Endothelial cell of umbilical vein (primary cell): ENCODE results near the gene NUP35. TPM values are rescaled to one million over a fixed set of nuclear protein-coding genes. Genes with fewer than 3 reads are reported as not detected.

ENCODE experiments used
- BruUV-seq: library from RNA; stranded (reverse); fragments of 400-500 nt; replicated peaks from 2 replicates; lab custom pipeline; 2021; lab: Mats Ljungman, UMichigan
- CTCF ChIA-PET: fragments of 300-600, 350-600 bp; sonication (Branson Sonifier 250); formaldehyde crosslinking; loops from one replicate; lab custom pipeline; 2021; ENCODE audit warnings: antibody characterized with exemption, inconsistent platforms; lab: Charles Lee
- POLR2A ChIA-PET: fragments of 300-600, 350-600 bp; sonication (Branson Sonifier 250); formaldehyde crosslinking; loops from one replicate; lab custom pipeline; 2021; ENCODE audit warnings: antibody characterized with exemption, inconsistent platforms; lab: Charles Lee
- DNase-seq: peaks from one replicate; pipeline ENCODE4 v3.0.0-alpha.2; 2011; ENCODE audit warnings: low read depth, low spot score
- FAIRE-seq: peaks from 2 replicates; lab custom pipeline; 2011; peaks lifted over from hg19 to GRCh38; lab: Jason Lieb, UNC
- H2AFZ ChIP-seq: 2 replicates; pipeline ENCODE4 v1.6.0; 2012; ENCODE audit warnings: low read depth, low read length, control low read depth, inconsistent platforms
- H3K27ac ChIP-seq: 2 replicates; pipeline ENCODE4 v1.5.1; 2011; ENCODE audit warnings: low read depth, mild to moderate bottlenecking, control low read depth, low read length, moderate library complexity; ENCODE audit not compliant: insufficient read depth
- H3K27me3 ChIP-seq, 2 experiments: 2 replicates each; pipeline versions ENCODE4 v1.6.0 to v1.6.1; 2011; ENCODE audit warnings: low read length in 2 of 2, mixed read lengths in 1 of 2; ENCODE audit not compliant: control insufficient read depth in 2 of 2, insufficient read depth in 2 of 2
- H3K36me3 ChIP-seq, 2 experiments: 2 replicates in 1 of 2; 3 replicates in 1 of 2; pipeline ENCODE4 v1.5.1; 2011; ENCODE audit warnings: low read length in 2 of 2, mild to moderate bottlenecking in 1 of 2, moderate library complexity in 1 of 2; ENCODE audit not compliant: control insufficient read depth in 2 of 2, insufficient read depth in 2 of 2; ENCODE audit errors: extremely low read depth in 1 of 2
- H3K4me1 ChIP-seq: 3 replicates; pipeline ENCODE4 v1.5.1; 2011; ENCODE audit warnings: mild to moderate bottlenecking, low read length; ENCODE audit not compliant: control insufficient read depth, insufficient read depth; ENCODE audit errors: extremely low read depth
- H3K4me2 ChIP-seq: 2 replicates; pipeline ENCODE4 v1.6.1; 2011; ENCODE audit warnings: low read length, control low read depth, mixed read lengths; ENCODE audit not compliant: insufficient read depth
- H3K4me3 ChIP-seq, 3 experiments: fragments of 200-600 bp in 1 of 3; sonication (generic), shearing (Covaris generic) in 1 of 3; replicated peaks in 1 of 3; 2 replicates each; pipeline ENCODE4 v1.5.1; 2011 to 2016; ENCODE audit warnings: control low read depth in 3 of 3, low read length in 3 of 3, mild to moderate bottlenecking in 2 of 3, inconsistent platforms in 1 of 3, low read depth in 1 of 3, moderate library complexity in 1 of 3; ENCODE audit not compliant: insufficient read depth in 1 of 3
- H3K79me2 ChIP-seq: 2 replicates; pipeline ENCODE4 v1.6.0; 2012; ENCODE audit warnings: low read length, inconsistent platforms; ENCODE audit not compliant: control insufficient read depth, insufficient read depth
- H3K9ac ChIP-seq: replicated peaks from 2 replicates; pipeline ENCODE3; 2011; ENCODE audit warnings: low read length, control low read depth; ENCODE audit not compliant: insufficient read depth; ENCODE audit errors: extremely low read depth
- H3K9me1 ChIP-seq: replicated peaks from 3 replicates; pipeline ENCODE4 v1.6.0; 2011; ENCODE audit warnings: mild to moderate bottlenecking, low read length; ENCODE audit not compliant: control insufficient read depth, insufficient read depth; ENCODE audit errors: extremely low read depth
- H3K9me3 ChIP-seq: replicated peaks from 2 replicates; pipeline ENCODE4 v1.5.1; 2012; ENCODE audit warnings: low read length, inconsistent platforms; ENCODE audit not compliant: control insufficient read depth, insufficient read depth
- H4K20me1 ChIP-seq: replicated peaks from 2 replicates; pipeline ENCODE3; 2011; ENCODE audit warnings: mild to moderate bottlenecking, low read length; ENCODE audit not compliant: control insufficient read depth, insufficient read depth; ENCODE audit errors: extremely low read depth
- EZH2 ChIP-seq: IDR thresholded peaks from 2 replicates; pipeline ENCODE4 v1.6.1; 2012; ENCODE audit warnings: borderline replicate concordance, low read depth, mild to moderate bottlenecking, moderate library complexity, low read length, inconsistent platforms; ENCODE audit not compliant: severe bottlenecking
- FOS ChIP-seq: IDR thresholded peaks from 2 replicates; pipeline ENCODE4 v1.6.1; 2011; ENCODE audit warnings: mild to moderate bottlenecking, low read length, moderate library complexity, borderline replicate concordance; ENCODE audit not compliant: insufficient read depth
- GATA2 ChIP-seq: IDR thresholded peaks from 2 replicates; pipeline ENCODE4 v1.7.0; 2011; ENCODE audit warnings: low read depth, mild to moderate bottlenecking, moderate library complexity, mixed read lengths, low read length; ENCODE audit not compliant: insufficient read length, insufficient read depth
- JUN ChIP-seq: IDR thresholded peaks from 2 replicates; pipeline ENCODE4 v1.6.1; 2011; ENCODE audit warnings: borderline replicate concordance, low read depth; ENCODE audit not compliant: insufficient read length, insufficient read depth
- MAX ChIP-seq: IDR thresholded peaks from 2 replicates; pipeline ENCODE4 v1.6.1; 2011; ENCODE audit not compliant: insufficient read depth, insufficient read length
- MYC ChIP-seq: IDR thresholded peaks from one replicate; pipeline ENCODE4 v1.6.1; 2011; ENCODE audit warnings: mild to moderate bottlenecking, low read depth, low read length
- POLR2A ChIP-seq: IDR thresholded peaks from 2 replicates; pipeline ENCODE4 v1.6.1; 2012; ENCODE audit warnings: low read depth, mild to moderate bottlenecking, control low read depth, low read length
- POLR2AphosphoS5 ChIP-seq: IDR thresholded peaks from 2 replicates; pipeline ENCODE4 v1.6.1; 2012; ENCODE audit warnings: low read depth, mild to moderate bottlenecking, control low read depth, low read length, moderate library complexity; ENCODE audit not compliant: insufficient read depth
- dilution Hi-C: fragments of 300-500 bp; cut with MboI; formaldehyde crosslinking; loops from one replicate; pipeline ENCODE4 v1.15.0; 2019; ENCODE audit warnings: low sequenced_read_pairs; ENCODE audit not compliant: extremely low pct_ligation_motif_present
- intact Hi-C: fragments of 100-400 bp; cut with micrococcal nuclease; formaldehyde crosslinking; loops from one replicate; pipeline ENCODE4 v1.10.0; 2022
- polyA plus RNA-seq, 4 experiments: library from polyadenylated mRNA; depleted of rRNA in 3 of 4; stranded (reverse) in 3 of 4; unstranded in 1 of 4; fragments of >200 nt; gene quantifications; 2 replicates each; pipeline versions ENCODE4 v1.2.1 to v1.2.3, GENCODE V29; 2011 to 2012; ENCODE audit warnings: missing spikeins in 1 of 4
- total RNA-seq: library from RNA; stranded (reverse); gene quantifications from 2 replicates; pipeline ENCODE4 v1.2.3, GENCODE V29; 2021
- TF ChIP-seq, protein P1 (sequence below), 2 donors: IDR thresholded peaks; 1 replicate in 1 of 2; 2 replicates in 1 of 2; pipeline ENCODE4 v1.5.1; 2011; ENCODE audit warnings: low read length in 2 of 2, mild to moderate bottlenecking in 2 of 2, moderate library complexity in 2 of 2, control low read depth in 1 of 2, inconsistent platforms in 1 of 2, low read depth in 1 of 2; ENCODE audit not compliant: insufficient read depth in 1 of 2; ENCODE audit errors: extremely low read depth in 1 of 2

Gene NUP35
- total and polyA plus RNA-seq, 2 donors (not counting 3 experiments of a cell fraction or from before 2014, with no cell fraction given) = 8.4 to 22.1 TPM

- BruUV-seq = no TSS peak
- H3K36me3 ChIP-seq = no peaks in the 10 kb centered on the region
- H3K9me3 ChIP-seq = no peaks in the 10 kb centered on the region
- DNase-seq (no peak), FAIRE-seq (no peak)
- intact Hi-C loops (no loop called here), dilution Hi-C loops (no loop called here)
- POLR2A ChIA-PET = no interaction called here
- H3K79me2 ChIP-seq = no peaks in the 10 kb centered on the region
- H2AFZ ChIP-seq = no peak overlapping the region
- H3K27me3 ChIP-seq = no peaks in the 10 kb centered on the region
- TF ChIP-seq FOS (no peak), POLR2AphosphoS5 (no peak), JUN (no peak), POLR2A (no peak), EZH2 (no peak), GATA2 (no peak), MAX (no peak), MYC (no peak)
- TF ChIP-seq, protein P1, sequence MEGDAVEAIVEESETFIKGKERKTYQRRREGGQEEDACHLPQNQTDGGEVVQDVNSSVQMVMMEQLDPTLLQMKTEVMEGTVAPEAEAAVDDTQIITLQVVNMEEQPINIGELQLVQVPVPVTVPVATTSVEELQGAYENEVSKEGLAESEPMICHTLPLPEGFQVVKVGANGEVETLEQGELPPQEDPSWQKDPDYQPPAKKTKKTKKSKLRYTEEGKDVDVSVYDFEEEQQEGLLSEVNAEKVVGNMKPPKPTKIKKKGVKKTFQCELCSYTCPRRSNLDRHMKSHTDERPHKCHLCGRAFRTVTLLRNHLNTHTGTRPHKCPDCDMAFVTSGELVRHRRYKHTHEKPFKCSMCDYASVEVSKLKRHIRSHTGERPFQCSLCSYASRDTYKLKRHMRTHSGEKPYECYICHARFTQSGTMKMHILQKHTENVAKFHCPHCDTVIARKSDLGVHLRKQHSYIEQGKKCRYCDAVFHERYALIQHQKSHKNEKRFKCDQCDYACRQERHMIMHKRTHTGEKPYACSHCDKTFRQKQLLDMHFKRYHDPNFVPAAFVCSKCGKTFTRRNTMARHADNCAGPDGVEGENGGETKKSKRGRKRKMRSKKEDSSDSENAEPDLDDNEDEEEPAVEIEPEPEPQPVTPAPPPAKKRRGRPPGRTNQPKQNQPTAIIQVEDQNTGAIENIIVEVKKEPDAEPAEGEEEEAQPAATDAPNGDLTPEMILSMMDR (IDR thresholded peaks at IDR 0.05; ENCODE audit: extremely low read depth in 1 of 2, insufficient read depth in 1 of 2, low read depth in 1 of 2, low read length in 2 of 2) = no peak
- H4K20me1 ChIP-seq = no peaks in the 10 kb centered on the region
- H3K4me1 ChIP-seq = no peaks in the 10 kb centered on the region
- no peak overlapping the region for H3K4me2 ChIP-seq
- no peak overlapping the region for H3K27ac ChIP-seq
- H3K9ac ChIP-seq = no peak overlapping the region
- no peak overlapping the region for H3K4me3 ChIP-seq
- CTCF ChIA-PET = no interaction called here
- no peaks in the 10 kb centered on the region for H3K9me1 ChIP-seq
These were observed 36.2 kb upstream of the NUP35 start for GRCh38 chr2:183088061-183088460.
